GM18873 (cell line): ENCODE measurements around the gene TAAR1.
"Not testable (repeated sequence)": the region's sequence is repeated elsewhere in the genome, so short reads cannot be mapped to it uniquely, and the experiment has no call there.

Source experiments
- ATAC-seq: cut with Tn5 transposase; IDR thresholded peaks from one replicate; pipeline ENCODE4 v1.9.1; 2021; ENCODE audit warnings: mild to moderate bottlenecking, moderate library complexity, moderate number of reproducible peaks; ENCODE audit not compliant: unreplicated experiment, low FRiP score

The TAAR1 gene

GRCh38 chr6:132659082-132659481 is at the start of gene TAAR1:
TAAR1 (minus strand) TSS chr6:132659182; CDS start chr6:132646003, 13,179 bp downstream.
- no peak for ATAC-seq

- no peak for ATAC-seq
Measured at GRCh38 chr6:132708771-132709170, 49.8 kb upstream of the TAAR1 start.

GRCh38 chr6:132708002-132708401 is 49.0 kb upstream of the TAAR1 start:
- no peak for ATAC-seq

- ATAC-seq: not testable (repeated sequence)
Measured at GRCh38 chr6:132706756-132707155, 47.8 kb upstream of the TAAR1 start.

GRCh38 chr6:132703936-132704335 is 45.0 kb upstream of the TAAR1 start:
- ATAC-seq: no peak

- no peak for ATAC-seq
Measured at GRCh38 chr6:132698608-132699007, 39.6 kb upstream of the TAAR1 start.

GRCh38 chr6:132695773-132696172 is 36.8 kb upstream of the TAAR1 start:
- no peak for ATAC-seq

- no peak for ATAC-seq
Measured at GRCh38 chr6:132693478-132693877, 34.5 kb upstream of the TAAR1 start.

GRCh38 chr6:132690678-132691077 is 31.7 kb upstream of the TAAR1 start:
- no peak for ATAC-seq

- no peak for ATAC-seq
Measured at GRCh38 chr6:132687306-132687705, 28.3 kb upstream of the TAAR1 start.

GRCh38 chr6:132686531-132686930 is 27.5 kb upstream of the TAAR1 start:
- ATAC-seq: no peak

GRCh38 chr6:132685009-132685408 is 26.0 kb upstream of the TAAR1 start:
- ATAC-seq: no peak

- no peak for ATAC-seq
Measured at GRCh38 chr6:132684272-132684671, 25.3 kb upstream of the TAAR1 start.

- no peak for ATAC-seq
Measured at GRCh38 chr6:132683543-132683942, 24.6 kb upstream of the TAAR1 start.

GRCh38 chr6:132679094-132679493 is 20.1 kb upstream of the TAAR1 start:
- ATAC-seq: not testable (repeated sequence)

- ATAC-seq: no peak
Measured at GRCh38 chr6:132675749-132676148, 16.8 kb upstream of the TAAR1 start.

GRCh38 chr6:132675002-132675401 is 16.0 kb upstream of the TAAR1 start:
- no peak for ATAC-seq

GRCh38 chr6:132673376-132674094 is 14.6 kb upstream of the TAAR1 start:
- ATAC-seq: no peak

- no peak for ATAC-seq
Measured at GRCh38 chr6:132671295-132671694, 12.3 kb upstream of the TAAR1 start.

- ATAC-seq: no peak
Measured at GRCh38 chr6:132669690-132670291, 10.8 kb upstream of the TAAR1 start.

- ATAC-seq: no peak
Measured at GRCh38 chr6:132666118-132666517, 7.1 kb upstream of the TAAR1 start.
